Measurements from ENCODE around the gene ATF3.
A peak's percentile ranks its signal among the peaks of the same experiment; 100 is the strongest.
"Not testable (repeated sequence)": the region's sequence is repeated elsewhere in the genome, so short reads cannot be mapped to it uniquely, and the experiment has no call there.

Gene ATF3

GRCh38 chr1:212652609-212653008 lies 44.0 kb downstream of the ATF3 start:
- no peak for DNase-seq (ENCODE audit: low read depth)

- DNase-seq (ENCODE audit: low read depth): peak; percentile 96
These were observed 47.3 kb downstream of the ATF3 start for GRCh38 chr1:212655668-212656440.

GRCh38 chr1:212656730-212657129 lies 48.2 kb downstream of the ATF3 start:
- peak; percentile 82 for DNase-seq (ENCODE audit: low read depth)

GRCh38 chr1:212658250-212658649 lies 49.7 kb downstream of the ATF3 start:
- not testable (repeated sequence) for DNase-seq (ENCODE audit: low read depth)

- no peak for DNase-seq (ENCODE audit: low read depth)
These were observed 56.0 kb downstream of the ATF3 start for GRCh38 chr1:212664409-212665199.

GRCh38 chr1:212665241-212666115 lies 56.9 kb downstream of the ATF3 start:
- peak; percentile 83 for DNase-seq (ENCODE audit: low read depth)

GRCh38 chr1:212666116-212666775 lies 57.7 kb downstream of the ATF3 start:
- DNase-seq (ENCODE audit: low read depth): no peak

- peak; percentile 99 for DNase-seq (ENCODE audit: low read depth)
These were observed 58.9 kb downstream of the ATF3 start for GRCh38 chr1:212667223-212668139.

GRCh38 chr1:212668477-212668876 lies 59.9 kb downstream of the ATF3 start:
- no peak for DNase-seq (ENCODE audit: low read depth)

GRCh38 chr1:212669102-212669501 lies 60.5 kb downstream of the ATF3 start:
- DNase-seq (ENCODE audit: low read depth): peak; percentile 32

GRCh38 chr1:212669600-212669999 lies 61.0 kb downstream of the ATF3 start:
- DNase-seq (ENCODE audit: low read depth): no peak

- DNase-seq (ENCODE audit: low read depth): no peak
These were observed 61.7 kb downstream of the ATF3 start for GRCh38 chr1:212670301-212670700.
